GM19025 (cell line): ENCODE data around the gene SHISAL2A.

Experiments used
- ATAC-seq: cut with Tn5 transposase; IDR thresholded peaks from one replicate; pipeline ENCODE4 v1.9.1; 2021; ENCODE audit warnings: mild to moderate bottlenecking, low read depth, moderate library complexity; ENCODE audit not compliant: unreplicated experiment

Gene SHISAL2A

GRCh38 chr1:52632732-52633290 is at the start of gene SHISAL2A:
Gene SHISAL2A (plus strand): TSS chr1:52633168. CDS start chr1:52633494, 326 bp downstream.
- ATAC-seq, result no peak

DNA sequence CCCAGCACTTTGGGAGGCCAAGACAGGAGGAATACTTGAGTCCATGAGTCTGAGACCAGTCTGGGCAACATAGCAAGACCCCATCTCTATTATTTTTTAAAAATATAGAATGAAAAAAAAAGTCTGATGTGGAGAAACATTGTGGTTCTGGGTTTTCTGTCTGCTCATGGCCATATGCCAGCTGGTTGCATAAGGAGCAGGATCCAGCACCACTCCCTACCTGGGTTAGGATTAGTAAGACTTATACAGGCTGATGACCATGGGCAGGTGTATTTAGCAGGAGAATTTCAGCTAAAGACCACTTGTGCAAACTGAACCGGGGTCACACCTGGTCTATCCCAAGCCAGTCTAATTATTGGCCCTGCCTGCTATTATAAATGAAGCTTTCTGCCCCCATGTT is 47.5 kb upstream of the SHISAL2A start:
- no peak for ATAC-seq

DNA sequence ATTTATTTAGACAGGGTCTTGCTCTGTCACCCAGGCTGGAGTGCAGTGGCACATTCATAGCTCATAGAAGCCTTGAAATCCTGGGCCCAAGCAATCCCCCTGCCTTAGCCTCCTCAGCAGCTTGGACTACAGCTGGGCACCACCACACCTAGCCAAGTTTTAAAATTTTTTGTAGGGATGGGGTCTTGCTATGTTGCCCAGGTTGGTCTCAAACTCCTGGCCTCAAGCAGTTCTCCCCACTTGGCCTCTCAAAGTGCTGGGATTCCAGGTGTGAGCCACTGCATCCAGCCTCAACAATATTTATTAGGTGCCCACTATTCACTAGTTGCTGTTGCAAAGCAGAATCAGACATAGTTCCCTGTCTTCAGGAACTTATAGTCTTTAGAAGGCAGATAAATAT is 44.9 kb upstream of the SHISAL2A start:
- no peak for ATAC-seq

DNA sequence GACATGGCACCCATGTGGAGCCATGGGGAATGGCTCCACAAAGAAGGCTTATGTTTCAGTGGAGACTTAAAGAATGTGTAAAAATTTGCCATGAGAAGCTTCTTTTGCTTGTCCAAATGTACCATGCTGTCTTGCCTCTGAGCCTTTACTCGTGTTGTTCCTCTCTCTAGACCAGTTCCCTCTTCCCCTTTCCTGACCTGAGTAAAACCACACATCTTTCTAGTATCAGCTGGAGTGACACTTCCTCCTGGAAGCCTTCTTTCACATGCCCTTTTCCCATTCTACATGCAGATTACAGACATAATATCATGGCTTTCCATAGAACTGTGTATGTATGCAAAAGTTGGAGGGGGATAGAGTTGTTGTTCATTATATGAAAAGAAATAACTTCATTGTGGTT is 44.4 kb upstream of the SHISAL2A start:
- ATAC-seq, result no peak

- no peak for ATAC-seq
These were observed 42.7 kb upstream of the SHISAL2A start for GRCh38 chr1:52590266-52590665.

GRCh38 chr1:52592637-52593323 is 40.2 kb upstream of the SHISAL2A start:
- ATAC-seq, result no peak

GRCh38 chr1:52593495-52593894 is 39.5 kb upstream of the SHISAL2A start:
- no peak for ATAC-seq

DNA sequence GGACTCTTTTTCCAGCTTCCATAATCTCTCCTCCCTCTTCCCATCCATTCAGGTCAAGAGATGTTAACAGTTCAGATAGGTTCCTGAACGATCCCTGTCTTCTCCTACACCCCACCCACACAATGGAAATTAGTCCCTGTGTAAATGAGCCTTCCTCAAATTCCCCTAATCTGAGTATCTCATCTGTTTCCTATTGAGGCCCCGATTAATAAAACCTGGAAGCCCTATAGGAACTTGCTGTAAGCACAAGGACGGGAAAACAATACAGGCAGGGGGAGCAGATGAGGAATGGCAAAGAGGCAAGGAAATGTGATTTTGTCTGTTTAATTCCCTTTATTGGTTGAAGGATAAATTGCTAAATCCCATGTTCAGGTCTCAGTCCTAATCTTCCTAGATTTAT is 37.9 kb upstream of the SHISAL2A start:
- ATAC-seq, result no peak

GRCh38 chr1:52597912-52598311 is 35.1 kb upstream of the SHISAL2A start:
- ATAC-seq, result no peak

GRCh38 chr1:52598729-52599128 is 34.2 kb upstream of the SHISAL2A start:
- no peak for ATAC-seq

GRCh38 chr1:52599236-52599635 is 33.7 kb upstream of the SHISAL2A start:
- no peak for ATAC-seq

GRCh38 chr1:52600533-52601179 is 32.3 kb upstream of the SHISAL2A start:
- no peak for ATAC-seq

GRCh38 chr1:52601519-52601918 is 31.4 kb upstream of the SHISAL2A start:
- ATAC-seq, result no peak

GRCh38 chr1:52601991-52602855 is 30.7 kb upstream of the SHISAL2A start, which contains the start of gene GPX7:
Gene GPX7 (plus strand): TSS chr1:52602371. CDS start chr1:52602410, 39 bp downstream.
- no peak for ATAC-seq

- no peak for ATAC-seq
These were observed 29.9 kb upstream of the SHISAL2A start for GRCh38 chr1:52602856-52603600.

- ATAC-seq, result no peak
These were observed 29.3 kb upstream of the SHISAL2A start for GRCh38 chr1:52603630-52604029.

- no peak for ATAC-seq
These were observed 28.8 kb upstream of the SHISAL2A start for GRCh38 chr1:52604063-52604770.

GRCh38 chr1:52613636-52614373 is 19.2 kb upstream of the SHISAL2A start:
- no peak for ATAC-seq

- ATAC-seq, result no peak
These were observed 18.3 kb upstream of the SHISAL2A start for GRCh38 chr1:52614671-52615070.
